DMS114 treated with DMSO at 0.1 percent for 48 hours (cell line): ENCODE data around the gene JUP.
A peak's percentile ranks its signal among the peaks of the same experiment; 100 is the strongest.

ENCODE experiments used
- DNase-seq: peaks from one replicate; lab custom pipeline; 2025; ENCODE audit not compliant: unreplicated experiment; lab: John Stamatoyannopoulos, UW

The JUP gene

GRCh38 chr17:41810659-41811548 lies 24.4 kb upstream of the JUP start:
- no peak for DNase-seq

GRCh38 chr17:41806685-41807445 lies 20.4 kb upstream of the JUP start:
- no peak for DNase-seq

GRCh38 chr17:41803049-41804020 lies 16.8 kb upstream of the JUP start:
- DNase-seq = no peak

DNA sequence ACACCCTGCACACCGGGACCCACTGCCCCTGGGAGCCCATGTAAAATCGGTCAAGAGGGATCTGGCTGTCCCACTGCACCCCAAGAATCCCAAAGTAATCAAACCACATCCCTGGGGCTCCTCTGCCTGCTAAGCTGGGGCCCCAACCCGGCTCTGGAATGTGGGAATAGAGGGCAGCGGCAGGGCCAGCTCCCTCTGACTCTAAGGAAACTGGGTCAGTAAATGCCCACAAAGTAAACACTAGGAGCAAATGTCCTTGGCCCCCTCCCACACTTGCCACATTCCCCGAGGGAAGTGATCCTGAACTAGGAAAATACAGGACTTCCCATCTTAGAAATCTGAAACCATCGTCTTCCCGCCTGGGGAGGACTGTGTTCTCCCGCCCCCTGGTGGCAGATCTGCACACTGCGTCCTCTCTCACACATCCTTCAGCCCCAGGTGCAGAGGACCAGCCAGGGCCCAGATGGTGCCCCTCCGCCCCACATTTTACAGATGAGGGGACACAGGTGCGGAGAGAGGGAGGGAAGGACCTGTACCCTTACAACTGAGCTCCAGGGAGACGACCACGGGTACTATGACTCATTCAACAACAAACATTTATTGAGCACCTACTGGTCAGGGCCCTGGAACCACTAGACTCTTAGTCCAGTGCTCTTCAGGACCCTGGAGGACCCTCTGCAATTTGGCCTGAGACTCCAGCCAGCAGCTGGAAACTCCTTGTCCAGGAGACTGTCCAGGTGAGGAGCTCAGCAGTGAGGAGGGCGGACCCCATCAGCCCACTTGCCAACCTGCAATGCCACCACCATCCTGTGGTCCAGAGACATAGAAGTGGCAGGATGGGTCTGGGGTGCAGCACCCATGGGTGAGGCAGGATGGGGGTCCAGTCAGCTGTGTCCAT lies 15.1 kb upstream of the JUP start:
- DNase-seq = peak; percentile 66

DNA sequence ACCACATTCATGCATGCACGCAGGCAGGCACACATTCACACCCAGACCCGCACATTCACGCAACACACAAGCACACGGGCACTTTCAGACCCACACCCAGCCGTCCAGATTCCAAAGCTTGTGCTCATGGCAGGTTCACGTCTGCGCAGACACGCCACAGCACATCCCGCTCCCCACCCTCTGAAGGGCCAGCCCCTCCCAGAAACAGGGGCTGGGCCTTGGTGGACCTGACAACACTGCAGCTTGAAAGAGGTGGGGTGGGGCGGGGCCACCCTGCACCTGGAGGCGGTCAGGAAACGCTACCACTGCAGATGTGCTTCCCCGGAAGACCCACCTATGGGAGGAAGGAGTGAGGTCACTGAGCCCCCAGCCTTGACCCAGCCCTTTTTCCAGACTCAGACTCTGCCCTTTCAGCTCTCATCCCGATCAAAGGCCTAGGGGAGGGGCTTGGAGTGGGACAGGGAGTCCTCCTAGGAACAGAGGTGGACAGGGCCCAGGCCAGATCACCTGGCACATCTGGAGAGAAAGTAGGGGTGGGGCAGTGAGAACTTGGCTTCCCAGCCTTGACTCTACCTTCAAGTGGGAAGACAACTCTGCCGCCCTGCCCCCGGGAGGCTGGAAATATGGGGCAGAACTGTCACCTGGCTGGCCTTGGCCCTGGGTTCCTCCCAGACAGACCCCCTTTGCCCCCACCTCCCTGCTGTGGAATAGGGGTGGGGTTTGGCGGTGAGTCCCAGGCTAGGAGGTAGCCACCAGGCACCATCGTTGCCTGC lies 14.3 kb upstream of the JUP start:
- no peak for DNase-seq

GRCh38 chr17:41799366-41799765 lies 12.9 kb upstream of the JUP start:
- DNase-seq = no peak

GRCh38 chr17:41797377-41797776 lies 10.9 kb upstream of the JUP start:
- DNase-seq = no peak

DNA sequence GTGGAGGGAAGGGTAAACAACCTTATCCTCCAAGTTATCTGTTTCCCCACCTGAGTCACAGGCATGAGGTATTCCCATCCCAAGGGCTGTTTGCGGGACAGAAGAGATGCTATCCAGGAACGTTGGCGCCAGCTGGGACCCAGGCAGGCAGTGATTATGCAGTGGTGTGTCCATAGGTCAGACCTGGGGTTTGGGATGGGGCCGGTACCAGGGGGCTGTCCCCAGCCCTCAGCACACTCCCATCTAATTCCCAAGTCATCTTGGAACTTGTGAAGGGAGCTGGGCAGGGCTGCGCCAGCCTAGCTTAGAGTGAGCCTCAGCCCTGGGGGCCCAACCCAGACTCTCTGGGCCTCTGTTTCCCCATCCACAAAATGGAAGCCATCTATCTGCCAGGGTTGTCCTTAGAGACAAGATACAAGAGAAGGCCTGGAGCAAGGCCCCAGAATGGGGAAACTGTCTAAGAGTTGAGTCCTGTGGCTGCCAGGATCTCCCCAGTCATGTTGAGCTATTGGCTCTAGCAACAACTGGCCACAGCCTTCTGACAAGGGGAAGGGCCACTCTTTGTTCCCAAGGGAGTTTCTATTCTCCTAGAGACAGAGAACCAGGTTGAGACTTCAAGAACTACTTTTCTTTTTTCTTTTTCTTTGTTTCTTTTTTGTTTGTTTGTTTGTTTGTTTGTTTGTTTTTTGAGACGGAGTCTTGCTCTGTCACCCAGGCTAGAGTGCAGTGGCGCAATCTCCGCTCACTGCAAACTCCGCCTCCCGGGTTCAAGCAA lies 9.8 kb upstream of the JUP start:
- no peak for DNase-seq

- no peak for DNase-seq
Measured at GRCh38 chr17:41794540-41794975, 8.0 kb upstream of the JUP start.

DNA sequence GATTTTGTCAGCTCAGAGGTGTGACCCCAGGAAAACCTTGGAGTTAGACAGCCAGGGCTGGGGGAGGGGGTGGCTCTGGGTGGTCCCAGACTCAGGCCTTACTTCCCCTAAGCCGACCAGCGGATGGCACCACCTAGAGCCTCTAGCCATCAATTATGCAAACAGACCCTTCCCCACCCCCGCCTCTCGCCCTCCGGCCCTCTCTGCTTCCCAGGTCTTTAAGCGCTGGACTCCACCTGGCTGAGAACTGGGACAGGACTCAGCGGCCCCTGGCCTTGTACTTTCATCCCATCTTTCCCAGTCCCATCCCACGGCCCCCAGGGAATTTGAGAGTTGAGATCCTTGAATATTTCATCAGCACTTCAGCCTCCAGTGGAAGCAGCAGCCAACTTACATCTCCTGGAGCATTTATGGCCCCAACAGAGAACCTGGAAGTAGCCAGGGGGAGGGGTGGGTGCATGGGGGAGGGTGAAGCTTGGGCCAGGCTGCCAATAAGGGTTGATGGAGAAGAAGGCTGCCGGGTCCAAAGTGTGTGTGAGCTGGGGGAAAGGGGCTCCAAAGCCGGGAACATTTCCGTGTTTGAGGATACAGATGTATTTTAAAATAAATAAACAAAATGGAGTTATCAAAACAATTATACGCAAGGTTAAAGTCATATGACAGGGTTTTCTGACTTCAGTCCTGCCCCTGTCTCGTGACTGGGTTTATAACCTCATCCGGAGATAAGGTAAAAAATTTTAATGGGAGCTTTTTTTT lies 7.5 kb upstream of the JUP start:
- no peak for DNase-seq

- DNase-seq = no peak
Measured at GRCh38 chr17:41792845-41793783, 6.6 kb upstream of the JUP start.

DNA sequence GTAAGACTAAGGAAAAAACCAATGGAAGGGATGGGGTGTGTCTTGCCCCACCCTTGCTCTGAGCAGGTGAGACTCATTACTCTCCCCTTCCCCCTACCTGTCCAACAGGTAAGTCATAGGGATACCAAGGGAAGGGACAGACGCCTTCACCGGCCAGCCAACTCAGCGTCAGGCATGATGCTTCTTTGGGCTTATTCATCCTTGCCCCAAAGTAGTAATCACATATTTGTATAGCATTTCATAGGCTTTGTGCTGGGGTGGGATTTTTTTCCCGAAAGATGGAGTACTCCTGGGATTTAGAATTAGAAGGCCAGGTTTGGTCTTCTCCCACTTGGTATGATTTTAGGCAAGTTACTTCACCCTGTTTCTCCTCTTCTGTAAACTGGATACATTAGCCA lies 509 bp upstream of the JUP start:
- no peak for DNase-seq

DNA sequence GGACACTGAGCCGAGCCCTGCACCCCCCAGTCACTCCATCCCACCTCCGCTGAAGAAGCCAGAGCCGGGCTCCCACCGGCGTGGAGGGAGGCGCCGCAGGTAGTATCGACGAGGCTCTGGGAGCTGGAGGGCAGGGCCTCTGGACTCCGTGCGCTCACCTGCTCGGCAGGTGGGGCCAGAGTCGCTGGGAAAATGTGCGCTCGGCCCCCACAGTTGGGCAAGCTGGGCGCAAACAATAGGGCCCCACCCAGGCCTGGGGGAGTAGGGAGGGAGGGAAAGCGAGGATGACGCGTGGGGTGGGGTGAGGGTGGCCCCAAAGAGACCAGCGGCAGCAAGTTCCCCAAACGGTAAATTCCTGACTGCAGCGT lies 668 bp downstream of the JUP start:
- no peak for DNase-seq

DNA sequence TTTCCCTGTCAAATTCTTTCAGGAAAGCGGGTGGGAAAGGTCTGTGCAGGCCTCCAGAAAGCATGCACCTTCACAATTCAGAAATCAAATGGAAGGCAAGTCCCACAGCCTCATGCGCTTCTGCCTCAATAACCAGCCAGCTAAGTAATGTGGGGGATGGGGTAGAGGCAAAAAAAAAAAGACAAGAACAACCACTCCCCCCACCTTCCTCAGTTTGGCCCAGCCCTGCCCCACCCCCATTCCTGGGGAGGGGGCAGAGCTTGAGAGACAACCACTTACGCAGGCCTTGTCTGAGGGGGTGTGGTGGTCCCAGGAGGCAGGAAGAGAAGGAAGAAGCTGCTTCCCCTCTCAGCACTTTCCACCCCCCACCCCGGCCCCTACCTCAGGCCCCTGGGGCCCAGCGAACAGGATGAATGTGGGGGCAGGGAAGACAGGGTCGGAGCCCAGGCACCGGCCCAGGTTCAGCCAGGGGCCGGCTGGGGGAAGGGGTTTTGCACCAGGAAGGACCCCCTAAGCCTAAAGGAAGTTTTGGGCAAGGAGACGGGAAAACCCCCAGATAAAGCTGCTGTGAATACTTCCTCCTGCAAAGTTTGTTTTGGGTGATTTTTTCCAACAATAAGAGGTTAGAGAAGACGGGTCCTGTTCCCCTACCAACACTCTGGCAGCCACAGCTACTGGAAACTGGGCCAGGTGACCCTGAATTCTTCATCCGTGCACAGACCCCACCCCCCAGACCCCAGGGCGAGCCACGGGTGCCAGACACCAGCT lies 1.2 kb downstream of the JUP start:
- no peak for DNase-seq

GRCh38 chr17:41784207-41784744 lies 2.2 kb downstream of the JUP start:
- no peak for DNase-seq

DNA sequence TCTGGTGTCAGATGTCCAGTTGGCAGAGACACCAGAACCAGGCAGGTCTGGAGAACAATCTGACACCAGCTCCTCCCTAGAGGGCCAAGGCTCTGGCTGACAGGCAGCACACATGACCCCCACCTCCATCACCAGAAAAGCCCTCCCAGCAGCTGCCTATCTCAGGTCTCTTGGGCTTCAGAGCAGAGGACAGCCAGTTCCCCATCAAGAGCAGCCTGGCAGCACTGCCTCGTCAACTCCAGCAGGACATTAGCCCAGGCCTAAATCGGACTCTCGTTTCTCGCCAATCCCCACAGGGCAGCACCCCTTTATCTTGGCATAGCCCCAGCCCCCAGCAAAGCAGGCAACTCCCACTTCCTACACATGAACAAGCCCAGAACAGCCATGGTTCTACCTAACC lies 4.4 kb downstream of the JUP start:
- no peak for DNase-seq
